Activated CD4-positive, alpha-beta T cell treated with anti-CD3 and anti-CD28 coated beads for 36 hours (primary cell): ENCODE measurements around the gene SMG1. TPM values are rescaled to one million over a fixed set of nuclear protein-coding genes. Genes with fewer than 3 reads are reported as not detected.
A peak's percentile ranks its signal among the peaks of the same experiment; 100 is the strongest.

Experiments used
- ATAC-seq: fragments of 200-7000 bp; cut with Tn5 transposase; one replicate; pipeline ENCODE4 v1.10.0; 2021; ENCODE audit warnings: mild to moderate bottlenecking, moderate library complexity
- CTCF ChIA-PET: fragments of 350-600 bp; sonication (Branson Sonifier 250); formaldehyde crosslinking; loops from one replicate; lab custom pipeline; 2021; ENCODE audit warnings: antibody characterized with exemption; lab: Charles Lee
- POLR2A ChIA-PET: fragments of 350-600 bp; sonication (Branson Sonifier 250); formaldehyde crosslinking; loops from one replicate; lab custom pipeline; 2021; ENCODE audit warnings: antibody characterized with exemption, inconsistent platforms; lab: Charles Lee
- DNase-seq: peaks from one replicate; pipeline ENCODE4 v3.0.0-alpha.2; 2020
- H3K27ac Mint-ChIP-seq: one replicate; pipeline ENCODE4 v1.8.0; 2021; ENCODE audit warnings: mixed read lengths
- H3K27me3 Mint-ChIP-seq: one replicate; pipeline ENCODE4 v1.8.0; 2021; ENCODE audit warnings: mixed read lengths
- H3K36me3 Mint-ChIP-seq: one replicate; pipeline ENCODE4 v1.8.0; 2021; ENCODE audit warnings: low read depth, mixed read lengths
- H3K4me1 Mint-ChIP-seq: one replicate; pipeline ENCODE4 v1.8.0; 2021; ENCODE audit warnings: mixed read lengths
- H3K4me3 Mint-ChIP-seq: one replicate; pipeline ENCODE4 v1.8.0; 2021; ENCODE audit warnings: mild to moderate bottlenecking, moderate library complexity, mixed read lengths
- H3K9me3 Mint-ChIP-seq: one replicate; pipeline ENCODE4 v1.8.0; 2021; ENCODE audit warnings: low read depth, mixed read lengths
- intact Hi-C, 2 experiments: fragments of 100-400 bp; cut with DNase I in 1 of 2; cut with micrococcal nuclease in 1 of 2; formaldehyde crosslinking; loops; one replicate each; pipeline versions ENCODE4 v1.14.2 to v1.15.1; 2022 to 2024; cut with DNase I, micrococcal nuclease
- total RNA-seq, 2 experiments: library from RNA; stranded (reverse); gene quantifications; one replicate each; pipeline ENCODE4 v1.2.3, GENCODE V29; 2021

Gene SMG1
- total RNA-seq, 2 experiments from 2014 or later = 82.2 to 101 TPM

GRCh38 chr16:18799500-18799899 is 126.7 kb downstream of the SMG1 start:
- H3K36me3 Mint-ChIP-seq = peaks cover 39% of the 10 kb centered on the region
- intact Hi-C loops = no loop called here
- DNase-seq (no peak), ATAC-seq (no peak)
- peaks cover 39% of the 10 kb centered on the region for H3K4me1 Mint-ChIP-seq
- H3K27ac Mint-ChIP-seq = peak overlapping the region; percentile 37
- no peaks in the 10 kb centered on the region for H3K9me3 Mint-ChIP-seq
- ChIA-PET CTCF (interaction anchor here (0.6 to 3.6 kb wide), 4 partner anchors 10 to 156 kb away, joined by 3 to 34 read pairs (median 5); partner anchors contain the start of gene RPS15A), POLR2A (interaction anchor here (7.6 kb wide), 1 partner anchor 10 kb away, joined by 119 read pairs; the partner anchor contains the start of gene RPS15A)
- H3K4me3 Mint-ChIP-seq = peak overlapping the region; percentile 86
- no peaks in the 10 kb centered on the region for H3K27me3 Mint-ChIP-seq

GRCh38 chr16:18797746-18798145 is 128.5 kb downstream of the SMG1 start:
- Mint-ChIP-seq H3K4me3 (no peak overlapping the region), H3K27ac (no peak overlapping the region), H3K9me3 (no peaks in the 10 kb centered on the region), H3K27me3 (no peaks in the 10 kb centered on the region), H3K4me1 (peaks cover 23% of the 10 kb centered on the region), H3K36me3 (peaks cover 51% of the 10 kb centered on the region)
- POLR2A ChIA-PET = interaction anchor here (0.5 kb wide), 1 partner anchor 88 kb away, joined by 4 read pairs; no protein-coding TSS in a partner anchor
- no peak for ATAC-seq
- CTCF ChIA-PET = interaction anchor here (1.3 kb wide), 1 partner anchor 262 kb away, joined by 3 read pairs; no protein-coding TSS in a partner anchor
- no peak for DNase-seq
- intact Hi-C loops = no loop called here

GRCh38 chr16:18796377-18796776 is 129.8 kb downstream of the SMG1 start:
- ATAC-seq = no peak
- ChIA-PET CTCF (no interaction called here), POLR2A (interaction anchor here (0.6 kb wide), 1 partner anchor 1498 kb away, joined by 4 read pairs; no protein-coding TSS in a partner anchor)
- intact Hi-C loops = no loop called here
- no peak overlapping the region for H3K4me3 Mint-ChIP-seq
- no peaks in the 10 kb centered on the region for H3K27me3 Mint-ChIP-seq
- H3K4me1 Mint-ChIP-seq = peaks cover 21% of the 10 kb centered on the region
- no peak for DNase-seq
- H3K27ac Mint-ChIP-seq = no peak overlapping the region
- H3K36me3 Mint-ChIP-seq = peaks cover 53% of the 10 kb centered on the region
- H3K9me3 Mint-ChIP-seq = no peaks in the 10 kb centered on the region

GRCh38 chr16:18792836-18793433 is 133.3 kb downstream of the SMG1 start:
- H3K4me3 Mint-ChIP-seq = no peak overlapping the region
- CTCF ChIA-PET = interaction anchor here (1.1 to 3.5 kb wide), 2 partner anchors 8 to 24 kb away, joined by 3 to 26 read pairs; partner anchors contain the start of gene ARL6IP1
- peaks cover 18% of the 10 kb centered on the region for H3K4me1 Mint-ChIP-seq
- no peaks in the 10 kb centered on the region for H3K27me3 Mint-ChIP-seq
- ATAC-seq = no peak
- POLR2A ChIA-PET = interaction anchor here (2.4 kb wide), 1 partner anchor 9 kb away, joined by 8 read pairs; the partner anchor contains the start of gene ARL6IP1
- DNase-seq = no peak
- peak overlapping the region; percentile 44 for H3K27ac Mint-ChIP-seq
- intact Hi-C loops = no loop called here
- no peaks in the 10 kb centered on the region for H3K9me3 Mint-ChIP-seq
- H3K36me3 Mint-ChIP-seq = peaks cover 70% of the 10 kb centered on the region

GRCh38 chr16:18789850-18790706 is 136.1 kb downstream of the SMG1 start, which contains the start of gene RPS15A:
RPS15A (minus strand) TSS chr16:18790334; CDS start chr16:18789113, 1,221 bp downstream.
- intact Hi-C loops = loop anchor here (1.0 kb wide), 3 partner anchors 11 to 277 kb away; partner anchors contain the start of genes ARL6IP1 (in 2 of the 2), SMG1 (in 2 of the 2) and COQ7 (in 1 of the 2)
- H3K27ac Mint-ChIP-seq = peak within 1 kb of the TSS; percentile 99
- H3K9me3 Mint-ChIP-seq = no peaks in the 10 kb centered on the region
- peaks cover 40% of the 10 kb centered on the region for H3K4me1 Mint-ChIP-seq
- DNase-seq (peak; percentile 96), ATAC-seq (peak; percentile 96)
- ChIA-PET CTCF (interaction anchor here (1.0 to 3.5 kb wide), 4 partner anchors 9 to 15 kb away, joined by 3 to 26 read pairs (median 5); partner anchors contain the start of gene ARL6IP1), POLR2A (interaction anchor here (0.6 to 2.9 kb wide), 9 partner anchors 12 to 1951 kb away, joined by 3 to 119 read pairs (median 5); partner anchors contain the start of genes ARL6IP1, COQ7 and SMG1)
- peak within 1 kb of the TSS; percentile 99 for H3K4me3 Mint-ChIP-seq
- no peaks in the 10 kb centered on the region for H3K27me3 Mint-ChIP-seq
- peaks cover 76% of the 10 kb centered on the region for H3K36me3 Mint-ChIP-seq

GRCh38 chr16:18789515-18789849 is 136.7 kb downstream of the SMG1 start:
- DNase-seq = no peak
- ChIA-PET POLR2A (interaction anchor here (1.0 to 2.9 kb wide), 3 partner anchors 12 to 278 kb away, joined by 6 to 119 read pairs (median 7); partner anchors contain the start of genes ARL6IP1, COQ7 and SMG1), CTCF (interaction anchor here (1.0 to 3.5 kb wide), 4 partner anchors 10 to 16 kb away, joined by 3 to 26 read pairs (median 5); partner anchors contain the start of gene ARL6IP1)
- H3K27ac Mint-ChIP-seq = peak overlapping the region; percentile 99
- peaks cover 46% of the 10 kb centered on the region for H3K4me1 Mint-ChIP-seq
- ATAC-seq = no peak
- H3K36me3 Mint-ChIP-seq = peaks cover 82% of the 10 kb centered on the region
- peak overlapping the region; percentile 99 for H3K4me3 Mint-ChIP-seq
- intact Hi-C loops = no loop called here
- no peaks in the 10 kb centered on the region for H3K27me3 Mint-ChIP-seq
- no peaks in the 10 kb centered on the region for H3K9me3 Mint-ChIP-seq

GRCh38 chr16:18788828-18789514 is 137.2 kb downstream of the SMG1 start:
- H3K9me3 Mint-ChIP-seq = no peaks in the 10 kb centered on the region

GRCh38 chr16:18784917-18785623 is 141.1 kb downstream of the SMG1 start:
- H3K36me3 Mint-ChIP-seq = peaks cover 77% of the 10 kb centered on the region
- intact Hi-C loops = no loop called here
- ATAC-seq (no peak), DNase-seq (no peak)
- ChIA-PET POLR2A (interaction anchor here (1.1 kb wide), 1 partner anchor 17 kb away, joined by 3 read pairs; the partner anchor contains the start of gene ARL6IP1), CTCF (interaction anchor here (4.4 kb wide), 1 partner anchor 16 kb away, joined by 34 read pairs; the partner anchor contains the start of gene ARL6IP1)
- no peaks in the 10 kb centered on the region for H3K27me3 Mint-ChIP-seq
- peak overlapping the region; percentile 99 for H3K4me3 Mint-ChIP-seq
- no peaks in the 10 kb centered on the region for H3K9me3 Mint-ChIP-seq
- H3K4me1 Mint-ChIP-seq = peaks cover 57% of the 10 kb centered on the region
- H3K27ac Mint-ChIP-seq = peak overlapping the region; percentile 72

More at GRCh38 chr16:18788828-18789514, 137.2 kb downstream of the SMG1 start:
- ChIA-PET CTCF (interaction anchor here (0.9 to 4.4 kb wide), 3 partner anchors 10 to 17 kb away, joined by 3 to 34 read pairs (median 6); partner anchors contain the start of gene ARL6IP1), POLR2A (interaction anchor here (1.0 to 2.9 kb wide), 4 partner anchors 13 to 278 kb away, joined by 4 to 119 read pairs (median 6); partner anchors contain the start of genes ARL6IP1, COQ7 and SMG1)
- no peak for DNase-seq
- peak overlapping the region; percentile 99 for H3K4me3 Mint-ChIP-seq
- intact Hi-C loops = no loop called here
- H3K27ac Mint-ChIP-seq = peak overlapping the region; percentile 99
- peaks cover 82% of the 10 kb centered on the region for H3K36me3 Mint-ChIP-seq
- no peak for ATAC-seq
- H3K4me1 Mint-ChIP-seq = peaks cover 50% of the 10 kb centered on the region
- H3K27me3 Mint-ChIP-seq = no peaks in the 10 kb centered on the region

GRCh38 chr16:18783430-18784341 is 142.5 kb downstream of the SMG1 start:
- POLR2A ChIA-PET = interaction anchor here (1.2 kb wide), 1 partner anchor 17 kb away, joined by 3 read pairs; no protein-coding TSS in a partner anchor
- no peaks in the 10 kb centered on the region for H3K9me3 Mint-ChIP-seq
- H3K4me3 Mint-ChIP-seq = peak overlapping the region; percentile 99
- CTCF ChIA-PET = interaction anchor here (0.7 to 1.3 kb wide), 2 partner anchors 18 to 186 kb away, joined by 3 to 4 read pairs; partner anchors contain the start of gene ARL6IP1
- H3K36me3 Mint-ChIP-seq = peaks cover 64% of the 10 kb centered on the region
- H3K27me3 Mint-ChIP-seq = no peaks in the 10 kb centered on the region
- peaks cover 54% of the 10 kb centered on the region for H3K4me1 Mint-ChIP-seq
- no peak for DNase-seq
- intact Hi-C loops = no loop called here
- peak overlapping the region; percentile 67 for H3K27ac Mint-ChIP-seq
- ATAC-seq = peak; percentile 42
